GM12878 (cell line): Measurements from ENCODE around the gene SEMG1.

ENCODE experiments used
- CREB1 ChIP-seq: IDR thresholded peaks from 2 replicates; pipeline ENCODE4 v1.6.1; 2012; ENCODE audit warnings: low read depth, mild to moderate bottlenecking, inconsistent platforms
- EZH2 ChIP-seq: IDR thresholded peaks from 2 replicates; pipeline ENCODE4 v1.6.1; 2012; ENCODE audit warnings: low read depth, mild to moderate bottlenecking, control low read depth, inconsistent platforms, low read length, borderline replicate concordance; ENCODE audit not compliant: control insufficient read depth
- POLR2AphosphoS2 ChIP-seq: IDR thresholded peaks from 2 replicates; pipeline ENCODE4 v1.6.1; 2011; ENCODE audit warnings: low read depth, mild to moderate bottlenecking, low read length, improper control_type of control experiment, moderate library complexity
- SREBF2 ChIP-seq: IDR thresholded peaks from 2 replicates; pipeline ENCODE4 v1.6.1; 2012; ENCODE audit warnings: mild to moderate bottlenecking, low read length
- ZNF384 ChIP-seq: IDR thresholded peaks from 2 replicates; pipeline ENCODE4 v1.6.1; 2012; ENCODE audit warnings: low read depth, mild to moderate bottlenecking, low read length, improper control_type of control experiment, borderline replicate concordance
- TF ChIP-seq, protein P1 (sequence below), 3 experiments: IDR thresholded peaks in 2 of 3; conservative IDR thresholded peaks in 1 of 3; 2 replicates each; pipeline ENCODE4 v1.5.1; 2011; ENCODE audit warnings: low read depth in 3 of 3, low read length in 3 of 3, mild to moderate bottlenecking in 3 of 3, control low read depth in 2 of 3, moderate library complexity in 2 of 3, inconsistent platforms in 1 of 3, mixed read lengths in 1 of 3; ENCODE audit not compliant: control insufficient read depth in 2 of 3, insufficient read depth in 1 of 3; ENCODE audit errors: extremely low read depth in 1 of 3

DNA sequence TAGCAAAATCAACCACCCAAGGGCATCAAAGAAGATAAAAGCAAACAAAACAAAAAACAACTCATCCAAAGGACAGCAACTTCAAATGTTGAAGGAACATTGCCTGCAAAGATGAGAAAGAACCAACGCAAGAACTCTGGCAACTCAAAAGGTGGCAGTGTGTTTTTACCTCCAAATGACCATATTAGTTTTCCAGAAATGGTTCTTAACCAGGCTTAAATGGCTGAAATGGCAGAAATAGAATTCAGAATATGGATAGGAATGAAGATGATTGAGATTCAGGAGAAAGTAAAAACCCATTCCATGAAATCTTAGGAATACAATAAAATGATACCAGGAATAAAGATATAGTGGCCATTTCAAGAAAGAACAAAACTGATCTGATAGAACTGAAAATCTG lies 41.9 kb upstream of the SEMG1 start:
- TF ChIP-seq SREBF2: no peak
- TF ChIP-seq ZNF384: no peak
- no peak for TF ChIP-seq CREB1
- TF ChIP-seq EZH2: no peak
- TF ChIP-seq POLR2AphosphoS2: no peak
- TF ChIP-seq, protein P1, sequence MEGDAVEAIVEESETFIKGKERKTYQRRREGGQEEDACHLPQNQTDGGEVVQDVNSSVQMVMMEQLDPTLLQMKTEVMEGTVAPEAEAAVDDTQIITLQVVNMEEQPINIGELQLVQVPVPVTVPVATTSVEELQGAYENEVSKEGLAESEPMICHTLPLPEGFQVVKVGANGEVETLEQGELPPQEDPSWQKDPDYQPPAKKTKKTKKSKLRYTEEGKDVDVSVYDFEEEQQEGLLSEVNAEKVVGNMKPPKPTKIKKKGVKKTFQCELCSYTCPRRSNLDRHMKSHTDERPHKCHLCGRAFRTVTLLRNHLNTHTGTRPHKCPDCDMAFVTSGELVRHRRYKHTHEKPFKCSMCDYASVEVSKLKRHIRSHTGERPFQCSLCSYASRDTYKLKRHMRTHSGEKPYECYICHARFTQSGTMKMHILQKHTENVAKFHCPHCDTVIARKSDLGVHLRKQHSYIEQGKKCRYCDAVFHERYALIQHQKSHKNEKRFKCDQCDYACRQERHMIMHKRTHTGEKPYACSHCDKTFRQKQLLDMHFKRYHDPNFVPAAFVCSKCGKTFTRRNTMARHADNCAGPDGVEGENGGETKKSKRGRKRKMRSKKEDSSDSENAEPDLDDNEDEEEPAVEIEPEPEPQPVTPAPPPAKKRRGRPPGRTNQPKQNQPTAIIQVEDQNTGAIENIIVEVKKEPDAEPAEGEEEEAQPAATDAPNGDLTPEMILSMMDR (IDR thresholded peaks at IDR 0.05 in 2 of 3, conservative IDR thresholded peaks at IDR 0.05 in 1 of 3; ENCODE audit: control insufficient read depth in 2 of 3, extremely low read depth in 1 of 3, insufficient read depth in 1 of 3, low read depth in 3 of 3, low read length in 3 of 3): no peak
